Activated CD8-positive, alpha-beta T cell treated with anti-CD3 and anti-CD28 coated beads, Interleukin-2, amount 10 ng/mL, durations not matched to agents 7 days and 5 days (primary cell): ENCODE data around the gene MYO1C. TPM values are rescaled to one million over a fixed set of nuclear protein-coding genes. Genes with fewer than 3 reads are reported as not detected.
A peak's percentile ranks its signal among the peaks of the same experiment; 100 is the strongest.

Experiments used
- ATAC-seq: fragments of 150-1000 bp; cut with Tn5 transposase; one replicate; pipeline ENCODE4 v1.10.0; 2021; ENCODE audit warnings: moderate library complexity
- CTCF ChIA-PET: fragments of 350-600 bp; sonication (Branson Sonifier 250); formaldehyde crosslinking; loops from one replicate; lab custom pipeline; 2021; ENCODE audit warnings: antibody characterized with exemption; lab: Charles Lee
- POLR2A ChIA-PET: fragments of 350-600 bp; sonication (Branson Sonifier 250); formaldehyde crosslinking; loops from one replicate; lab custom pipeline; 2021; ENCODE audit warnings: antibody characterized with exemption; lab: Charles Lee
- DNase-seq: peaks from one replicate; pipeline ENCODE4 v3.0.0-alpha.2; 2020
- H3K27ac Mint-ChIP-seq: one replicate; pipeline ENCODE4 v1.8.0; 2021; ENCODE audit warnings: mild to moderate bottlenecking, mixed read lengths
- H3K27me3 Mint-ChIP-seq: one replicate; pipeline ENCODE4 v1.8.0; 2021; ENCODE audit warnings: low read depth, mixed read lengths
- H3K36me3 Mint-ChIP-seq: one replicate; pipeline ENCODE4 v1.8.0; 2021; ENCODE audit warnings: low read depth, mixed read lengths
- H3K4me1 Mint-ChIP-seq: one replicate; pipeline ENCODE4 v1.8.0; 2021; ENCODE audit warnings: low read depth, mixed read lengths
- H3K4me3 Mint-ChIP-seq: one replicate; pipeline ENCODE4 v1.8.0; 2021; ENCODE audit warnings: mild to moderate bottlenecking, mixed read lengths
- H3K9me3 Mint-ChIP-seq: one replicate; pipeline ENCODE4 v1.8.0; 2022; ENCODE audit warnings: mixed read lengths; ENCODE audit not compliant: insufficient read depth
- total RNA-seq, 2 experiments: library from RNA; stranded (reverse); gene quantifications; one replicate each; pipeline ENCODE4 v1.2.3, GENCODE V29; 2021

The MYO1C gene
- total RNA-seq, 2 experiments from 2014 or later = 18.5 to 21.8 TPM

DNA sequence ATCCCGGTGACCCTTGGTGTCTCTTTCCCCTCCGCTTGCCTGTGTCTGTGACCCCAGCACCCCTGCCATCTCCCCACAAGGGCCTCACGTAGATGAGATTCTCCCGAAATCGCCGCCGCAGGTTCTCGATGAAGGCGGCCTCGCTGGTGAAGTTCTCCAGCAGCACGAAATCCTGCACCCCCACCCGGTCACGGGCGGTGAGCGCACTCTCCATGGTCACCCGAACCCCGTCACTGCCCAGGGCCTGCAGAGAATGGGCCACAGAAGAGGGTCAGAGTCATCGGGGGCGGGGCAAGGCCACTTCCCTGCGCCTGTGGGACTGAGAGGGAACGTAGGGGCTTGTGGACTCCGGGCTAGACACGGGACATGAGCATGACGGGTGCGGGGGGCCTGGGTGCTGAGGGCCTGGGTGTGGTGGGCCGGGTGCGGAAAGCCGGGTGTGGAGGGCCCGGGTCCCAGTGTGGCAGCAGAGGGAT, 8.4 kb downstream of the MYO1C start:
- H3K9me3 Mint-ChIP-seq = no peaks in the 10 kb centered on the region
- ATAC-seq (no peak), DNase-seq (no peak)
- H3K4me1 Mint-ChIP-seq = peaks cover 24% of the 10 kb centered on the region
- ChIA-PET CTCF (interaction anchor here (1.3 kb wide), 1 partner anchor 119 kb away, joined by 4 read pairs; no protein-coding TSS in a partner anchor), POLR2A (no interaction called here)
- H3K4me3 Mint-ChIP-seq = peak overlapping the region; percentile 57
- H3K36me3 Mint-ChIP-seq = peaks cover 5% of the 10 kb centered on the region
- H3K27me3 Mint-ChIP-seq = no peaks in the 10 kb centered on the region
- no peak overlapping the region for H3K27ac Mint-ChIP-seq

DNA sequence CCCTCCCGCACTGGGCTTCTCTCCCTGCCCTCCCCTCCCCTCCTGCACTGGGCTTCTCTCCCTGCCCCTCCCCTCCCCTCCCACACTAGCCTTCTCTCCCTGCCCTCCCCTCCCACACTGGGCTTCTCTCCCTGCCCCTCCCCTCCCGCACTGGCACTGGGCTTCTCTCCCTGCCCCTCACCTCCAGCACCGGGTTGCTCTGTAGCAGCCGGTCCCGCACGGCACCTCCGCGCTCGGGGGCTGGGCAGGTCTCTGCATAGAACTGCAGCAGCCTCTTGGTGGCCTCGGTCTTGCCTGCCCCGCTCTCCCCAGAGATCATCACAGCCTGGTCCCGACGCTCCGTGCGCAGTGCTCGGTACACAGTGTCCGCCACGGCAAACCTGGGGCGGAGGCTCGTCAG, 9.8 kb downstream of the MYO1C start:
- ChIA-PET CTCF (no interaction called here), POLR2A (no interaction called here)
- no peak for DNase-seq
- no peak for ATAC-seq
- Mint-ChIP-seq H3K4me3 (no peak overlapping the region), H3K9me3 (no peaks in the 10 kb centered on the region), H3K4me1 (peaks cover 16% of the 10 kb centered on the region), H3K27ac (no peak overlapping the region), H3K27me3 (no peaks in the 10 kb centered on the region), H3K36me3 (peaks cover 5% of the 10 kb centered on the region)

DNA sequence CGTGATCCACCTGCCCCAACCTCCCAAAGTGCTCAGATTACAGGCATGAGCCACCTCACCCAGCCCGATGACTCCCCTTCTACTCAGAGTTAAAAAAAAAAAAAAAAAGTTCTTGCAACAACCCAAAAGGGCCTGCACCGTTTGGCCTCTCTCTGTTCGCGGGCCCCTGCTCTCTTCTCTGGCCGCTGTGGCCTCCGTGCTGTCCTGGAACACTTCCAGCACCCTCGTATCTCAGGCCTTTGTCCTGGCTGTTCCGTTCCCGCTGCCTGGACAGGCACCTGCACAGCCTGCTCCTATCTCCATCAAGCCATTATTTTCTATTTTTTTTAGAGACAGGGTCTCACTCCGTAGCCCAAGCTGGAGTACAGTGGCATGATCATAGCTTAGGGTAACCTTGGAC, 10.8 kb downstream of the MYO1C start:
- DNase-seq = no peak
- no peak for ATAC-seq
- ChIA-PET POLR2A (interaction anchor here (0.6 kb wide), 1 partner anchor 11 kb away, joined by 3 read pairs; the partner anchor contains the start of gene MYO1C), CTCF (interaction anchor here (2.1 kb wide), 1 partner anchor 116 kb away, joined by 8 read pairs; no protein-coding TSS in a partner anchor)
- H3K4me1 Mint-ChIP-seq = peaks cover 9% of the 10 kb centered on the region
- no peak overlapping the region for H3K4me3 Mint-ChIP-seq
- H3K27me3 Mint-ChIP-seq = no peaks in the 10 kb centered on the region
- no peak overlapping the region for H3K27ac Mint-ChIP-seq
- peaks cover 5% of the 10 kb centered on the region for H3K36me3 Mint-ChIP-seq
- H3K9me3 Mint-ChIP-seq = no peaks in the 10 kb centered on the region

DNA sequence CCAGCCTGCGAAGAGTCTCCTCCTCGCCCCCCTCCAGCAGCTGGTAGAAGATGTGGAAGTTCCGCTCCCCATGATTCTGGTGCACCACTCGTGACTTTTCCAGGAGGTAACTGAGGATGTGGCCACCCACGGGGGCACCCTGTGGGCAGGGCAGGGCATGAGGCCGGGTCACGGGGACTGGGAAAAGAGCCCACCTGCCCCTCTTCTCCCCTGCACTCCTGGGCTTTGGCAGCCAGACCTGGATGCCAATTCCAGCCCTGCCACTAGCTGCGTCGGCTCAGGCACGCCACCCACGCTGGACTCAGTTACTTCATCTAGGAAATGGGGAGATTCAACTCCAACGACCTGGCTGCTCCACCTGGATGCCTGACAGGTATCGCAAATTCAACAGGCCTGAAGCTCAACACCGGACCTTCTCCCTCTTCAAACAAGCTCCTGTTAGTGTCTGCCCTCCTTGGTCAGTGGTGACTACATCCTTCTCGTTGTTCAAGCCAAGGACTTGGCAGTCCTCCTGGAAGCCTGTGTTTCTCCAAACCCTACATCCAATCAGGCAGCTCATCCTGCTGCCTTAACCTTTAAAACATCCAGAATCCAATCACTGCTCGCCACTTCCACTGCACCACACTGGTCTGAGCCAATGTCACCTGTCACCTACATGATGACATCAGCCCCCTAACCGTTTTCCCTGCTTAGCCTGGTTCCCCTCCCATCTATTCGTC, 11.6 kb downstream of the MYO1C start:
- Mint-ChIP-seq H3K36me3 (peaks cover 5% of the 10 kb centered on the region), H3K9me3 (no peaks in the 10 kb centered on the region), H3K27me3 (no peaks in the 10 kb centered on the region), H3K4me1 (peaks cover 5% of the 10 kb centered on the region), H3K27ac (no peak overlapping the region), H3K4me3 (no peak overlapping the region)
- POLR2A ChIA-PET = interaction anchor here (0.6 kb wide), 1 partner anchor 12 kb away, joined by 3 read pairs; the partner anchor contains the start of gene MYO1C
- DNase-seq (no peak), ATAC-seq (no peak)
- CTCF ChIA-PET = interaction anchor here (0.7 to 2.1 kb wide), 3 partner anchors 35 to 1071 kb away, joined by 3 to 8 read pairs (median 3); partner anchors contain the start of gene INPP5K

DNA sequence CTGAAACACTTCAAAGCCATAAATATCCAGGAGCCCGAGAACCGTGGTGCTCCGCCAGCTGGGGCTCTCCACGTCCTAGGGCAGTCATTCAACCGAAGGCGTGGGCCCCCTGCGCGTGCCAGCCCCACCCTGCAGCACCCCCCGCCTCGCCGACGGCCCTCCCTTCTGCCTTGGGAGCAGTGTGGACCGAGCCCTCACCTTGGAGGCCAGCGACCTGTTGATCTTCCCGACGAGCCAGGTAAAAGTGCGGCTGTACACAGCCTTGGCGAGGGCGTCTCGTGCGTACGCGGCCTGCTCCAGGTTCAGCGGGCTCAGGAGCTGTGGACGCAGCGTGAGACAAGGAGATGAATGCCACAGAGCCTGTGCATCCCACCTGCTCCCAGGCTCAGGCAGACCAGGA, 14.1 kb downstream of the MYO1C start:
- no peak overlapping the region for H3K27ac Mint-ChIP-seq
- H3K27me3 Mint-ChIP-seq = peaks cover 5% of the 10 kb centered on the region
- no peaks in the 10 kb centered on the region for H3K9me3 Mint-ChIP-seq
- peaks cover 3% of the 10 kb centered on the region for H3K36me3 Mint-ChIP-seq
- H3K4me3 Mint-ChIP-seq = no peak overlapping the region
- peaks cover 6% of the 10 kb centered on the region for H3K4me1 Mint-ChIP-seq
- POLR2A ChIA-PET = no interaction called here
- DNase-seq (no peak), ATAC-seq (no peak)
- CTCF ChIA-PET = no interaction called here

DNA sequence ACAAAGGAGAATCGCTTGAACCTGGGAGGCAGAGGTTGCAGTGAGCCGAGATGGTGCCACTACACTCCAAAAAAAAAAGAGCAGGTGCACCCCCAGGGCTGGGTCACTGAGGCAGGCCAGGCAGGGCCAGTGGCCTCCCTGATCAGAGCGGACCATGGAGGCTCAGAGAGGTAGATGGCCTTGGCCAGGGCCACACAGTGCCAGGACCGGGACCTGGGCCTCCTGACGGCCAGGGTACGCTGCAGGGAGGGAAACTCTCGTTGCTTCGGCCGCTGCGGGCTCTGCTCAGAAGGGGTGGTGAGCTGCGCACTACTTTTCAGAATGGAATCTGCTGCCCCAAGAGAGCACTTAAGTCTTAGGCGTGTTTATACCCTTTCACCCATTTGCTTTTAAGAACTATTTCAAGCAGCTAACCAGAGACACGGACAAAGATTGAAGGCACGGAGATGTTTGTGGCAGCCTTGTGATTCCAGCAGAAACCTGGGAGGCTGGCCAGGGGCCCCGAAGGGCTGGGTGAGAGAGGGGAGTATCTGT, 17.1 kb downstream of the MYO1C start:
- DNase-seq = no peak
- Mint-ChIP-seq H3K4me1 (peaks cover 15% of the 10 kb centered on the region), H3K27ac (no peak overlapping the region), H3K27me3 (peaks cover 5% of the 10 kb centered on the region), H3K4me3 (no peak overlapping the region), H3K9me3 (no peaks in the 10 kb centered on the region), H3K36me3 (no peaks in the 10 kb centered on the region)
- CTCF ChIA-PET = no interaction called here
- no peak for ATAC-seq
- POLR2A ChIA-PET = interaction anchor here (0.6 kb wide), 1 partner anchor 575 kb away, joined by 3 read pairs; no protein-coding TSS in a partner anchor

DNA sequence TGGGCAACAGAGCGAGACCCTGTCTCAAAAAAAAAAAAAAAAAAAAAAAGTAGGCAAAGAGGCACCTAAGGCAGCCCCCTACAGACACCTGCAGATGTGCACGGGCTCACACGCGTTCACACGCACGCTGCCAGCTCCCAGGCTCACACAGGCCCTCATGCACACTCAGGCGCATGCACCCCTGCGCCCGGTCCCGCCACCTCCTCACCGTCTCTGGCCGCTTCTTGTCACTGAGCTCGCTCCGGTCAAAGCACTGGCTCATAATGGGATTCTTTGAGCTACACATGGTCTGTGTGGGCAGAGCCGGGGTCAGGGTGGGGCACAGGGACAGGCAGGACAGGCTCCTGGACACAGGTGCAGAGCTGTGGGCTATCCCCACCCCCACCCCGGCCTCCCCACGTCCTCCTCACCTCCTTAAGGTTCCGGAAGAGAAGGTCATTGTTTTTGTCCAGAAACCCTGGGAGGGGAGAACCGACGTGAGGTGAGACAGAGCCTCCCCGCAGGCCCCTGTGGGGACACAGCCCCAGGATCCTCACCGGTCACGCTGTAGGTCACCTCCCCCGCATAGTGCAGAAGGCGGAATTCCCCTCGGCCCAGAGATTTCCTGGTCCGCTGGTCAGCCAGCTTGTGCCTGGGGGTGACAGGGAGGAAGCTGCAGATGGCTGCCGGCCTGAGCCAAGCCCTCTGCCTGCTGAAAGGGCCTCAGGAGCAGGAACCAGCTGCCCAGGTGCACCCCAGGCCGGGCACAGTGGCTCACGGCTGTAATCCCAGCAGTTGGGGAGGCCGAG, 17.9 kb downstream of the MYO1C start:
- H3K27me3 Mint-ChIP-seq = peaks cover 5% of the 10 kb centered on the region
- ATAC-seq (no peak), DNase-seq (no peak)
- H3K36me3 Mint-ChIP-seq = peaks cover under 1% of the 10 kb centered on the region
- no peak overlapping the region for H3K27ac Mint-ChIP-seq
- CTCF ChIA-PET = no interaction called here
- no peaks in the 10 kb centered on the region for H3K9me3 Mint-ChIP-seq
- POLR2A ChIA-PET = no interaction called here
- peaks cover 15% of the 10 kb centered on the region for H3K4me1 Mint-ChIP-seq
- no peak overlapping the region for H3K4me3 Mint-ChIP-seq

DNA sequence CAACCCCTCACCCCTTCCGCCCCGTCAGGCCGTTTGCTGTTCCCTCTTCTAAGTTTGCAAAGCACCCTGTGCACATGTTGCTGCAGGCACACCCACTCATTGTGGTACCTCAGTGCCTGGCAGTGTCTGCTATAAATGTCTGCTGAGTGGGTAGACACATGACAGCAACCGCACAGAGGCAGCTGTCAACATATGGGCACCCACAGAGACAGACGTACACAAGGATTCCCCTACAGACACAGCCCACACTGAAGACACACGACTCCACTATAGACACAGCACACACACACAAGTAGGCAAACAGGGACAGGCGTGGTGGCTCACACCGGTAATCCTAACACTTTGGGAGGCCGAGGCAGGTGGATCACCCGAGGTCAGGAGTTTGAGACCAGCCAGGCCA, 18.6 kb downstream of the MYO1C start:
- DNase-seq (peak; percentile 33), ATAC-seq (peak; percentile 59)
- Mint-ChIP-seq H3K27me3 (peaks cover 5% of the 10 kb centered on the region), H3K9me3 (no peaks in the 10 kb centered on the region), H3K36me3 (peaks cover 7% of the 10 kb centered on the region), H3K4me3 (no peak overlapping the region), H3K4me1 (peaks cover 15% of the 10 kb centered on the region), H3K27ac (no peak overlapping the region)
- CTCF ChIA-PET = no interaction called here
- POLR2A ChIA-PET = no interaction called here

DNA sequence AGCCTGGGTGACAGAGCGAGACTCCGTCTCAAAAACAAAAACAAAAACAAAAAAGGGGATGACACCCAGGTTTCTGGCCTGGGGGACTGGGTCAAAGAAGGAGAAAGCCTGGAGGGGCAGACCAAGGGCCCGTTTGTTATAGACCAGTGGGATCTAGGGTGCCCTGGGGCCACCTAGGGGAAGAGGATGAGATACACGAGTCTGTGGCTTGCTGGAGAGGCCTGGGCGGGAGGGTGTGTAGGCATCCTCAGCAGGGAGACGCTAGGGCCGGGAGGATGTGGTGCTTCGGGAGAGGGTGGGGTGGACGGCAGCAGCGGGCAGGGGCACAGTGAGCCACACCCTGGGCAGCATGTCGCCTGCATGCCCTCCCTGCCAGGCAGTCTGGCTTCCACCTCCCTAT, 19.3 kb downstream of the MYO1C start:
- H3K27me3 Mint-ChIP-seq = peaks cover 5% of the 10 kb centered on the region
- H3K27ac Mint-ChIP-seq = peak overlapping the region; percentile 43
- no peak overlapping the region for H3K4me3 Mint-ChIP-seq
- POLR2A ChIA-PET = interaction anchor here (1.3 kb wide), 1 partner anchor 74 kb away, joined by 3 read pairs; the partner anchor contains the start of gene YWHAE
- ATAC-seq (peak; percentile 75), DNase-seq (peak; percentile 59)
- no peaks in the 10 kb centered on the region for H3K9me3 Mint-ChIP-seq
- peaks cover 12% of the 10 kb centered on the region for H3K36me3 Mint-ChIP-seq
- CTCF ChIA-PET = no interaction called here
- peaks cover 15% of the 10 kb centered on the region for H3K4me1 Mint-ChIP-seq

DNA sequence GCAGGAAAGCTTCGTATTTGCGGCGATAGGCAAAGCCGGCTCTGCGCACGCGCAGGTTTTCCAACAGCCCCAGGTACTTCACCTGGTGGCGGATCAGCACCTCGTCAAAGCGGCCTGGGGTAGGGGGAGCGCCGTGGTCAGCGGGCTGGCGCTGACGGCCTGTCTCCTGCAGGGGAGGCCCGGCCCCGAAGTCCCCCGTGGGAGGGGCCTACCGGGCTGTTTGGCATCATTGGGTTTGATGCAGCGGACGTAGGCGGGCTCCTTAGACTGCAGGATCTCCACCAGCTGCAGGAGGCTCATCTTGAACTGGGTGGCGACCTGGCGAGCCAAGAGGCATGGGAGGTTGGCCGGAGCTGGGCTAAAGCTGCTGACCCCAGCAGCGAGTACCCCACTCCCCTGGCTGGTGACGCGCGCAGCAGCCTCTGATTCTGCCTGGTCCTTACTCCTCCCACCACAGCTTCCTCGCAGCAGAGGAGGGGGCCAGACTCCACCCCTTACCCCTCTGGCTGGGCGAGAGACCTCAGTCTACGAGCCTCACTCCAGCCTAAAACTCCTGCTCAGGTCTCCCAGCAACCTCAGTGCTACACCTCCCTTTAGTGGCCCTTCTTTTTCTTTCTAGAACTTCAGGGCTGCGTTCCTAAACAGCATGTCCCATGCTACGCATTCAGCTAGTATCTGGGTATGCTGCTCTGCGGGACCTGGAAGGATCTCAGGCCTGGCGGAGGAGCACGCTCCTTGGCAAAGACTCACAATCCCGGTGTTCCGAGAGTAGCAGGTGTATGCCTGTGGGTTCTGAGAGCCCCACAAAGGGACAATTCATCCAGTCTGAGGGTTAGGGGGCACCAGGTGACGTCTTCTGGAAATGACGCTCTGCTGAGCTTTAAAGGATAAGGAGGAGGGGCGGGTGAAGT, 20.3 kb downstream of the MYO1C start:
- CTCF ChIA-PET = interaction anchor here (0.9 kb wide), 1 partner anchor 177 kb away, joined by 3 read pairs; the partner anchor contains the start of gene RILP
- POLR2A ChIA-PET = interaction anchor here (1.3 kb wide), 1 partner anchor 73 kb away, joined by 3 read pairs; the partner anchor contains the start of gene YWHAE

DNA sequence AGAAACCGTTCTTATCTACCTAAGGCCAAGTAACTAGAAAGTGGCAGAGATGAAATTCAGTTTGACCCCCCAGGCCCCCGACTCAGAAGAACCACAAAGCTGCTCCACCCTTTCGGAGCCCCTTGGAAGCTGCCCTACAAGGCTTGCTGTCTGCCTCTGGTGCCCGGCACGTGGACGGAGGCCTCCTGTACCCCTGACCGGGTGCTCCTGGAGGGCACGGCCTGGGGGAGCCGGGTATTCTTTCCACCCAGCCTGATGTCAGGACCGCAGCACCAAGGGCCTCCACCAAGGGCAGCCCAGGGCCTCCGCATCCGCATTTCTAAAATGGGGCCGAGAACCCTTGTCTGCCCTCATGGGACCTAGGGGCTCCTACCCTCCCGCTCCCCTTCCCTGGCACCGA, 21.0 kb downstream of the MYO1C start:
- Mint-ChIP-seq H3K4me1 (peaks cover 15% of the 10 kb centered on the region), H3K27ac (no peak overlapping the region), H3K27me3 (peaks cover 5% of the 10 kb centered on the region), H3K36me3 (peaks cover 13% of the 10 kb centered on the region), H3K9me3 (no peaks in the 10 kb centered on the region), H3K4me3 (no peak overlapping the region)
- ChIA-PET POLR2A (no interaction called here), CTCF (interaction anchor here (0.9 kb wide), 1 partner anchor 178 kb away, joined by 3 read pairs; the partner anchor contains the start of gene RILP)
- ATAC-seq = no peak
- DNase-seq = no peak

More for the DNA sequence above, 20.3 kb downstream of the MYO1C start:
- H3K4me3 Mint-ChIP-seq = no peak overlapping the region
- peaks cover 15% of the 10 kb centered on the region for H3K4me1 Mint-ChIP-seq
- no peak for DNase-seq
- no peak overlapping the region for H3K27ac Mint-ChIP-seq
- H3K27me3 Mint-ChIP-seq = peaks cover 5% of the 10 kb centered on the region
- peaks cover 13% of the 10 kb centered on the region for H3K36me3 Mint-ChIP-seq
- no peak for ATAC-seq
- no peaks in the 10 kb centered on the region for H3K9me3 Mint-ChIP-seq
